K562 (cell line): ENCODE measurements around the gene LCP2. TPM values are rescaled to one million over a fixed set of nuclear protein-coding genes. Genes with fewer than 3 reads are reported as not detected.

Experiments used
- AFF1 ChIP-seq, 2 experiments: fragments of 450-650 bp; IDR thresholded peaks; 2 replicates each; pipeline ENCODE4 v1.6.1; 2018; ENCODE audit warnings: mild to moderate bottlenecking in 2 of 2, low read depth in 1 of 2; ENCODE audit not compliant: partially characterized antibody in 2 of 2
- ID3 ChIP-seq, 2 experiments: fragments of 250-450 bp in 1 of 2; fragments of 450-650 bp in 1 of 2; sonication (Bioruptor Pico) in 1 of 2; IDR thresholded peaks; 2 replicates each; pipeline versions ENCODE4 v1.6.1 to v1.8.0; 2016 to 2021; ENCODE audit warnings: mild to moderate bottlenecking in 2 of 2, moderate library complexity in 2 of 2, missing compliant biosample characterization in 1 of 2, missing genetic modification characterization in 1 of 2
- JUN ChIP-seq, 2 experiments: sonication (generic) in 1 of 2; formaldehyde crosslinking in 1 of 2; IDR thresholded peaks; 2 replicates each; pipeline versions ENCODE4 v1.6.1 to v1.8.0; 2012 to 2022; ENCODE audit warnings: borderline replicate concordance in 2 of 2, mild to moderate bottlenecking in 2 of 2, improper control_type of control experiment in 1 of 2, low read depth in 1 of 2, low read length in 1 of 2, missing genetic modification reagents in 1 of 2
- MAX ChIP-seq: sonication (generic); formaldehyde crosslinking; IDR thresholded peaks from 2 replicates; pipeline ENCODE4 v1.9.0; 2022; ENCODE audit warnings: mild to moderate bottlenecking, missing genetic modification reagents
- MTA2 ChIP-seq: fragments of 450-650 bp; IDR thresholded peaks from 2 replicates; pipeline ENCODE4 v1.6.1; 2016; ENCODE audit warnings: low read depth
- RBFOX2 ChIP-seq: fragments of 200-400 bp; formaldehyde crosslinking; IDR thresholded peaks from 2 replicates; pipeline ENCODE4 v1.6.1; 2017; ENCODE audit warnings: low read depth, mild to moderate bottlenecking, low read length, moderate library complexity
- STAT5A ChIP-seq: IDR thresholded peaks from 2 replicates; pipeline ENCODE4 v1.6.1; 2012; ENCODE audit warnings: low read length, inconsistent platforms, borderline replicate concordance
- TAF1 ChIP-seq: IDR thresholded peaks from 2 replicates; pipeline ENCODE4 v1.6.1; 2011; ENCODE audit warnings: mild to moderate bottlenecking, low read length, moderate library complexity; ENCODE audit not compliant: insufficient read depth, control insufficient read depth, severe bottlenecking; ENCODE audit errors: extremely low read depth
- TCF3 ChIP-seq: sonication (generic); formaldehyde crosslinking; IDR thresholded peaks from 2 replicates; pipeline ENCODE4 v1.4.0; 2020; ENCODE audit warnings: mild to moderate bottlenecking, missing genetic modification reagents
- ZFX ChIP-seq: sonication (generic); formaldehyde crosslinking; IDR thresholded peaks from 2 replicates; pipeline ENCODE4 v1.8.0; 2022; ENCODE audit warnings: mild to moderate bottlenecking, missing genetic modification reagents, moderate library complexity
- ZNF121 ChIP-seq: sonication (generic); formaldehyde crosslinking; conservative IDR thresholded peaks from 2 replicates; pipeline ENCODE4 v1.8.0; 2022; ENCODE audit warnings: missing genetic modification reagents
- ZNF133 ChIP-seq: fragments of 250-450 bp; sonication (Bioruptor Pico); IDR thresholded peaks from 2 replicates; pipeline ENCODE4 v1.4.0; 2020; ENCODE audit warnings: mild to moderate bottlenecking
- ZNF445 ChIP-seq: fragments of 250-450 bp; sonication (Bioruptor Pico); IDR thresholded peaks from 2 replicates; pipeline ENCODE4 v1.4.0; 2020; ENCODE audit warnings: low read depth, mild to moderate bottlenecking, moderate library complexity
- ZNF592 ChIP-seq: fragments of 450-650 bp; IDR thresholded peaks from 2 replicates; pipeline ENCODE4 v1.6.1; 2017; ENCODE audit warnings: antibody characterized with exemption, mild to moderate bottlenecking
- polyA plus RNA-seq, 8 experiments: library from polyadenylated mRNA; depleted of rRNA in 4 of 8; stranded (reverse) in 5 of 8; unstranded in 3 of 8; fragments of >200 nt; fragmentation: Nextera tagmentation in 2 of 8; fragmentation: Illumina TruSeq in 1 of 8; extraction: Ambion mirVana in 2 of 8; extraction: Trizol in 1 of 8; gene quantifications; 2 replicates each; pipeline versions ENCODE4 v1.2.1 to v1.2.3, GENCODE V29; 2011 to 2014; ENCODE audit warnings: inconsistent platforms in 1 of 8, missing spikeins in 1 of 8
- total RNA-seq, 7 experiments: library from RNA; depleted of rRNA in 6 of 7; stranded (reverse); fragments of >200 nt in 6 of 7; fragmentation: Illumina TruSeq in 2 of 7; extraction: Trizol in 2 of 7; gene quantifications; 2 replicates each; pipeline versions ENCODE4 v1.2.1 to v1.2.3, GENCODE V29; 2011 to 2021; ENCODE audit warnings: low replicate concordance in 1 of 7

Gene LCP2
- total and polyA plus RNA-seq, 9 of the 15 experiments (the other 6 are each of a cell fraction or from before 2014, with no cell fraction given), result 4.0 to 31.3 (median 14.6) TPM

GRCh38 chr5:170278611-170279458 lies 18.7 kb downstream of the LCP2 start (continued):
- TF ChIP-seq ZNF121 (CRISPR knock-in tag) (no peak), ZNF133 (no peak), TAF1 (peak; percentile 28), JUN (IDR thresholded peaks at IDR 0.05; ENCODE audit: borderline replicate concordance, low read depth, low read length) (peak; percentile 43; the same call in 1 of the 2 replicates), JUN (CRISPR knock-in tag; IDR thresholded peaks at IDR 0.05; ENCODE audit: borderline replicate concordance) (no peak), ID3 (CRISPR knock-in tag; IDR thresholded peaks at IDR 0.05) (no peak), ID3 (tag; IDR thresholded peaks at IDR 0.05) (peak; percentile 100), ZFX (CRISPR knock-in tag) (peak; percentile 47), TCF3 (CRISPR knock-in tag) (peak; percentile 88), ZNF445 (no peak), ZNF592 (no peak), MAX (CRISPR knock-in tag) (peak; percentile 75), AFF1 (IDR thresholded peaks at IDR 0.05; ENCODE audit: low read depth in 1 of 2, partially characterized antibody in 2 of 2) (peak in 1 of 2 experiments; percentile 82), RBFOX2 (peak; percentile 48), STAT5A (0 out of 2 replicates have a peak, but pooled peaks have one; percentile 22), MTA2 (0 out of 2 replicates have a peak, but pooled peaks have one; percentile 27)
